ENCODE measurements around the gene PDIA5.

PDIA5 gene

GRCh38 chr3:123113889-123114450, 47.1 kb downstream of the PDIA5 start:
- DNase-seq (ENCODE audit: low read depth, low spot score): no peak

- no peak for DNase-seq (ENCODE audit: low read depth, low spot score)
These were observed 49.3 kb downstream of the PDIA5 start for GRCh38 chr3:123116116-123116515.

GRCh38 chr3:123119388-123119787, 52.6 kb downstream of the PDIA5 start:
- DNase-seq (ENCODE audit: low read depth, low spot score): no peak

- DNase-seq (ENCODE audit: low read depth, low spot score): peak; percentile 25
These were observed 53.0 kb downstream of the PDIA5 start for GRCh38 chr3:123119802-123120201.

- no peak for DNase-seq (ENCODE audit: low read depth, low spot score)
These were observed 53.7 kb downstream of the PDIA5 start for GRCh38 chr3:123120573-123120972.

GRCh38 chr3:123122057-123122456, 55.2 kb downstream of the PDIA5 start:
- no peak for DNase-seq (ENCODE audit: low read depth, low spot score)

GRCh38 chr3:123122525-123123315, 55.9 kb downstream of the PDIA5 start:
- peak; percentile 61 for DNase-seq (ENCODE audit: low read depth, low spot score)

GRCh38 chr3:123123716-123124616, 57.1 kb downstream of the PDIA5 start:
- no peak for DNase-seq (ENCODE audit: low read depth, low spot score)

- no peak for DNase-seq (ENCODE audit: low read depth, low spot score)
These were observed 58.1 kb downstream of the PDIA5 start for GRCh38 chr3:123124971-123125370.

- no peak for DNase-seq (ENCODE audit: low read depth, low spot score)
These were observed 59.2 kb downstream of the PDIA5 start for GRCh38 chr3:123126031-123126430.

- no peak for DNase-seq (ENCODE audit: low read depth, low spot score)
These were observed 59.8 kb downstream of the PDIA5 start for GRCh38 chr3:123126653-123127052.

- no peak for DNase-seq (ENCODE audit: low read depth, low spot score)
These were observed 62.3 kb downstream of the PDIA5 start for GRCh38 chr3:123129092-123129491.

GRCh38 chr3:123129532-123129931, 62.7 kb downstream of the PDIA5 start:
- no peak for DNase-seq (ENCODE audit: low read depth, low spot score)

GRCh38 chr3:123130079-123130750, 63.4 kb downstream of the PDIA5 start:
- DNase-seq (ENCODE audit: low read depth, low spot score): no peak

- no peak for DNase-seq (ENCODE audit: low read depth, low spot score)
These were observed 67.8 kb downstream of the PDIA5 start for GRCh38 chr3:123134671-123135070.

- no peak for DNase-seq (ENCODE audit: low read depth, low spot score)
These were observed 70.2 kb downstream of the PDIA5 start for GRCh38 chr3:123137001-123137400.

GRCh38 chr3:123138839-123139444, 72.1 kb downstream of the PDIA5 start:
- no peak for DNase-seq (ENCODE audit: low read depth, low spot score)

- DNase-seq (ENCODE audit: low read depth, low spot score): no peak
These were observed 72.7 kb downstream of the PDIA5 start for GRCh38 chr3:123139522-123139921.

- no peak for DNase-seq (ENCODE audit: low read depth, low spot score)
These were observed 73.7 kb downstream of the PDIA5 start for GRCh38 chr3:123140550-123140949.

GRCh38 chr3:123141276-123141675, 74.5 kb downstream of the PDIA5 start:
- no peak for DNase-seq (ENCODE audit: low read depth, low spot score)

- DNase-seq (ENCODE audit: low read depth, low spot score): peak; percentile 25
These were observed 77.0 kb downstream of the PDIA5 start for GRCh38 chr3:123143669-123144411.
